ENCODE data around the gene INPP5D. TPM values are rescaled to one million over a fixed set of nuclear protein-coding genes. Genes with fewer than 3 reads are reported as not detected.

The INPP5D gene
- total RNA-seq, 1 experiment from 2014 or later: 12.7 TPM

DNA sequence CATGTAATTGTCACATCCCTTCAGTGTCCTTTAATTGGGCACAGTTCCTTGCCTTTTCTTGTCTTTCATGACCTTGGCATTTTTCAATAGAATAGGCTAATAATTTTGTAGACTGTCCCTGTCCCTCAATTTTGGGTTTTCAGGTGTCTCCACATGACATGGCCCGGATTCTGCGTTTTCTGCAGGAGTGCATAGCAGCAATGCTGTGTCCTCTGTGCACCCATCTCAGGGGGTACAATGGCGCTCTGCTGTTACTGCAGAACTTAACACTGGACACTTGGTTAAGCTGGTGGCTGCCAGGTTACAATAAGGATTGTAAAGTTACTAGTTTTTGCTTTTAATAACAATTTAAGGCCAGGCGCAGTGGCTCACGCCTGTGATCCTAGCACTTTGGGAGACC, 51.3 kb downstream of the INPP5D start:
- Histone ChIP-seq H3K4me2 (ENCODE audit: insufficient read depth, insufficient read length, low read length) (no peak overlapping the region), H3K56ac (ENCODE audit: insufficient read length, low read depth, low read length) (no peak overlapping the region), H3K14ac (ENCODE audit: insufficient read depth, low read length) (no peak overlapping the region), H2BK12ac (ENCODE audit: insufficient read length, low read depth, low read length) (no peak overlapping the region), H3K79me2 (ENCODE audit: insufficient read depth, low read length) (no peaks in the 10 kb centered on the region), H3K23me2 (ENCODE audit: insufficient read length, low read depth, low read length, poor library complexity, severe bottlenecking) (no peaks in the 10 kb centered on the region), H3K9me3 (ENCODE audit: control insufficient read depth, low read depth, low read length) (no peaks in the 10 kb centered on the region), H4K20me1 (ENCODE audit: control insufficient read depth, insufficient read depth, insufficient read length) (no peaks in the 10 kb centered on the region), H3K27ac (ENCODE audit: insufficient read length, low read depth, low read length) (no peak overlapping the region), H4K91ac (ENCODE audit: insufficient read length, low read depth, low read length) (no peak overlapping the region), H2BK15ac (ENCODE audit: low read depth, low read length) (no peak overlapping the region), H3K4me1 (ENCODE audit: insufficient read depth, low read length) (no peaks in the 10 kb centered on the region), H4K8ac (replicated peaks; ENCODE audit: insufficient read length, low read depth, low read length) (no peak overlapping the region), H3K4ac (ENCODE audit: low read depth, low read length) (no peak overlapping the region), H2AK5ac (ENCODE audit: insufficient read length, low read length) (no peak overlapping the region), H3K18ac (ENCODE audit: insufficient read length, low read depth, low read length) (no peak overlapping the region), H2BK120ac (ENCODE audit: low read depth, low read length, poor library complexity, severe bottlenecking) (no peak overlapping the region), H2AFZ (ENCODE audit: low read length) (no peak overlapping the region), H3K9ac (ENCODE audit: extremely low read depth, insufficient read length, low read length) (no peak overlapping the region), H2BK5ac (ENCODE audit: insufficient read length, low read length) (no peak overlapping the region), H2BK20ac (ENCODE audit: low read depth, low read length, poor library complexity, severe bottlenecking) (no peak overlapping the region), H3K23ac (ENCODE audit: insufficient read length, low read depth, low read length) (no peak overlapping the region), H3K79me1 (ENCODE audit: insufficient read depth, low read depth, low read length, poor library complexity, severe bottlenecking) (no peaks in the 10 kb centered on the region), H3K27me3 (ENCODE audit: insufficient read depth, low read length) (no peaks in the 10 kb centered on the region), H4K5ac (ENCODE audit: insufficient read length, low read depth, low read length) (no peak overlapping the region), H3T11ph (ENCODE audit: low read length) (no peak overlapping the region)
- Mint-ChIP-seq H3K9me3 (no peaks in the 10 kb centered on the region), H3K36me3 (ENCODE audit: insufficient read depth in 1 of 3, low read depth in 3 of 3) (no peaks in the 10 kb centered on the region), H3K4me3 (no peak overlapping the region), H3K27ac (no peak overlapping the region), H3K27me3 (ENCODE audit: low read depth) (no peaks in the 10 kb centered on the region; the same call in 1 of the 2 replicates), H3K4me1 (peaks cover 7 to 11% of the 10 kb centered on the region in 2 experiments; a peak in 2 of 4 replicates)
- DNase-seq: no peak
- WGBS (ENCODE audit: extremely low coverage, insufficient read length, low lambda C conversion rate): no CpG with 5 or more reads among the region's 5 CpGs
- TF ChIP-seq, protein P1, sequence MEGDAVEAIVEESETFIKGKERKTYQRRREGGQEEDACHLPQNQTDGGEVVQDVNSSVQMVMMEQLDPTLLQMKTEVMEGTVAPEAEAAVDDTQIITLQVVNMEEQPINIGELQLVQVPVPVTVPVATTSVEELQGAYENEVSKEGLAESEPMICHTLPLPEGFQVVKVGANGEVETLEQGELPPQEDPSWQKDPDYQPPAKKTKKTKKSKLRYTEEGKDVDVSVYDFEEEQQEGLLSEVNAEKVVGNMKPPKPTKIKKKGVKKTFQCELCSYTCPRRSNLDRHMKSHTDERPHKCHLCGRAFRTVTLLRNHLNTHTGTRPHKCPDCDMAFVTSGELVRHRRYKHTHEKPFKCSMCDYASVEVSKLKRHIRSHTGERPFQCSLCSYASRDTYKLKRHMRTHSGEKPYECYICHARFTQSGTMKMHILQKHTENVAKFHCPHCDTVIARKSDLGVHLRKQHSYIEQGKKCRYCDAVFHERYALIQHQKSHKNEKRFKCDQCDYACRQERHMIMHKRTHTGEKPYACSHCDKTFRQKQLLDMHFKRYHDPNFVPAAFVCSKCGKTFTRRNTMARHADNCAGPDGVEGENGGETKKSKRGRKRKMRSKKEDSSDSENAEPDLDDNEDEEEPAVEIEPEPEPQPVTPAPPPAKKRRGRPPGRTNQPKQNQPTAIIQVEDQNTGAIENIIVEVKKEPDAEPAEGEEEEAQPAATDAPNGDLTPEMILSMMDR (conservative IDR thresholded peaks at IDR 0.05): no peak
